ENCODE data around the gene PRDM16.

DNA sequence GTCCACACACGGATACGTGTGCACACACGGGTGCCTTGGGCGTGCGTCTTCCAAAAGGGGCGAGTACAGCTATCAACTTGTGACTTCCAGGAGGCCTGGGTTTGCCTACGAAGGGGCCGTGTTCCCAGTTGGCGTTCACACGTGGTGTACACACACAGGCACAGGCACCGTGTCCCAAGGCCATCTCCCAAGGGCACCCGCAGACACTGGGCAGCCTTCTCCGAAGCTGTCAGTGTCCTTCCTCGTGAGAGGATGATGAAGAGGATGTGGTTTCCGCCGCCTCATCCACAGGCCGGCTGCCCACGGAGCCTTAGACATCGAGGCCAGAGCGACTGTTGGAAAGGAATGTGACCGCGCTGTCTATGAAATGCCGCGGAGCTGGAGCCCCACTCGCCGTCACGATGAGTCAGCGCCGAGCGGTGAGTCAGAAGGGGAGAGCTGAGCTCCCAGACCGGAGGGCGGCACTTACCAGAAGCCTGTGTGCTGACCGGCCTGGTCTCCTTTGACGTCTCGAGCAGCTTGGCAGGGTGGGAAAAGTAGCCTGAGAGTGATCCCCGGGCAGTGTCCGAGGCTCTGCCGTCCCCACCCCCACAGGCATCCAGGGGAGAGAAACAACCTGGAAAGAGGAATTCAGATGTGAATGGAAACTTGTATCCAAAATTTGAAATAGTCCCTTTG lies 244.0 kb downstream of the PRDM16 start:
- no peak for TF ChIP-seq YY1 (IDR thresholded peaks at IDR 0.05; ENCODE audit: insufficient read depth, insufficient read length)
- TF ChIP-seq ZNF274 (IDR thresholded peaks at IDR 0.05; ENCODE audit: low read depth, low read length) = no peak
- no peak for TF ChIP-seq SUZ12 (IDR thresholded peaks at IDR 0.05; ENCODE audit: extremely low read depth, insufficient read depth, insufficient read length)
